HG03097 (cell line): ENCODE measurements around the gene C2orf49.

Experiments
- ATAC-seq: cut with Tn5 transposase; IDR thresholded peaks from one replicate; pipeline ENCODE4 v1.9.1; 2021; ENCODE audit not compliant: unreplicated experiment, low FRiP score

Gene C2orf49

DNA sequence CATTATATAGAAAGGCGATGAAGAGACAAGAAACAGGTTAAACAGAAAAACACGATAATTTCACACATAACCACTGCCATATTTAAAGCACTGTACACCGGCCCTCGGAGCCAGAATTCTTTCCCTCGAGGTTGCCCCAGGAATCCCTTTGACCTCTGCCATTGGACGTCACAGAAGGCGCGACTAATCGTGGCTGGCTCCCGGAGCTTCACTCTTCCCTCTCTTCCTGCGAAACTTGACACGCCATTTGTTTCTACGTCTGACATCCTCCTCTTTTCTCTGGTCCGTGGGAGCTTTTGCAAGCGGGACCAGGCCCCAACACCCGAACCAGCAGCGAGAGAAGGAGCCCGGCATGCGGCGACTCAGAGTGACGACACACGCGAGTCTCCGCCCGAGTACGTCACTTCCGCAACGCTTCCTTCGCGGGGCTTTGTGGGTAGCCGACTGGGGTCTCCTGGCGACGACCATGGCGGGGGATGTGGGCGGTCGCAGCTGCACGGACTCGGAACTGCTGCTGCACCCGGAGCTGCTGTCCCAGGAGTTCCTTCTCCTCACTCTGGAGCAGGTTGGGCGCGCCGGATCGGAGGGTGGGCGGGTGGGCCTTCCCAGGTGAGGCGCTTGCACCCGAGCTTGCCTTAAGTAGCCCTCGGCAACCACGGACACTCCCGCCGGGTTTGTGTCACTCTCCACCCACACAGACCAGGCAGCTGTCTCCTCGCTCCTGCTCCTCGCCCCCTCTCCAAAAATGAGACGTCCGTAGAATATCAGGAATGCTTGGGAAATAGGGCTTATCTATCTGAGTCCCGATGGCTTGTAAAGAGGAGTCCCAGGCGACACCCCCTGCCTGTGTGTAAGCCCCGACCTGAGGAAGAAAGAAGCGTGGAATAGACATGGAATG, at the start of gene C2orf49:
TSS of gene C2orf49 (plus strand) at position 419 of the 898 bp plus-strand sequence. CDS start at position 467, 48 bp downstream.
- peak; percentile 81 for ATAC-seq

GRCh38 chr2:105287692-105288091, 49.6 kb upstream of the C2orf49 start:
- ATAC-seq = no peak

GRCh38 chr2:105288133-105288532, 49.2 kb upstream of the C2orf49 start:
- ATAC-seq = no peak

- no peak for ATAC-seq
Measured at GRCh38 chr2:105290981-105291660, 46.2 kb upstream of the C2orf49 start.

- no peak for ATAC-seq
Measured at GRCh38 chr2:105291981-105292380, 45.4 kb upstream of the C2orf49 start.

DNA sequence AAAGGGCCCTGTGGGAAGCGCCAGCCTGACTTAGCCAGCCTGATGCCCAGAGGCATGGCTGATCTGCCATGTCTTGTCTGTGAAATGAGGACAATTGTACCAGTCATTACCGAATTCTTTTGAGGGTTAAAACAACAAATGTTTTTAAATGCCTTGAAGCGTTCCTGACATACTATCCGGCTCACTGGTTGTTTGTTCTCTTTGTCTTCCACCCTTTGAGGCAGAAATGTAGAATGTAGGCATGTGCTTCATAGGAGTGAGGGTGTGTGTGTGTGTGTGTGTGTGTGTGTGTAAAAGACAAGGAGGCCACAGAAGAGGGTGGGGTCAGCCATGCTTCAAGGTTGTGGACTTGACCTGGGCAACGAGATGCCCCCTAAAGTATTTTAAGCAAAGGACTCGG, 43.3 kb upstream of the C2orf49 start:
- ATAC-seq = no peak

GRCh38 chr2:105294844-105295481, 42.4 kb upstream of the C2orf49 start:
- no peak for ATAC-seq

DNA sequence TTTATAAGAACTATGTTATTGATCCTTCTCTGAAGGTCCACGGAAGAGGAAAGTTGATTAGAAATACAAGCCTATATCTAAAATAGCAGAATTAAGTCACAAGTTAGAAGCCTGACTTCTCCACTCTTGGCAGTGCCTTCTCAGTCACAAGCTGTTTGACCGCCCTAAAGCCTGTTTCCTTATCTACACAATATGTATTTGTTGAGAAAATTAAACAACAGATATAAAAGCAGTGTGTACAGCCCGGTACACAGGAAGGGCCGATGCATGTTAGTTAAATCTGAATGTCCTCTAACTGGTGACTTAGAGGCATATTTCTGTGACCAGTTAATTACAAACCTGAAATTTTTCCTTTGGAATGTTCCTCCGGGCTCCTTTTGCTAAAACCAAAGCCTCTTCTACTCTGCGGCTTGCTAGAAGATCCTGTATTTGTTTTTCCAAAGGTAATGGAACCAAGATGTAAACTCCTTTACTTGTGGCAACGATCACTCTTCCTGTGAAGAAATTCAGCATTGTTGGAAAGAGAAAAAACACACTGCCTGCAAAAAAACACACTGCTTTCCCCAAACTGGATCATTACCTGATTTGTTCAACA, 41.2 kb upstream of the C2orf49 start:
- ATAC-seq = no peak

GRCh38 chr2:105297216-105297615, 40.1 kb upstream of the C2orf49 start:
- no peak for ATAC-seq

- no peak for ATAC-seq
Measured at GRCh38 chr2:105298017-105298416, 39.3 kb upstream of the C2orf49 start.

DNA sequence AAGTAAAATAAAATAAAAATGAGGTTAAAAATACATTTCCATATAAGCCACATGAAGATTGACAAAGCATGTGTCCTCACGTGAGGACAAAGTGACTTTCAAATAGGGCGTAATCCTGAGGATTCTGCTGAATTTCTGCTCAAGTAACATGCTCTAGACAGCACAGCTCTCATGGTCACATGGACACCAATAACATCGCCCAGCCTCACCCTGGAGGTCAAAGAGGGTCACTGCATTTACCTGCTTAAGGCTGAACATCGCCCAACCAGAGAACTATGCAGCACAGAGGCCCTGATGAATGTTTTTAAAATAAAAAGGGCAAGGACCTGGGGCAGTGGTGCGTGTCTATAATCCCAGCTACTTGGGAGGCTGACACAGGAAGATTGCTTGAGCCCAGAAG, 38.0 kb upstream of the C2orf49 start:
- no peak for ATAC-seq

DNA sequence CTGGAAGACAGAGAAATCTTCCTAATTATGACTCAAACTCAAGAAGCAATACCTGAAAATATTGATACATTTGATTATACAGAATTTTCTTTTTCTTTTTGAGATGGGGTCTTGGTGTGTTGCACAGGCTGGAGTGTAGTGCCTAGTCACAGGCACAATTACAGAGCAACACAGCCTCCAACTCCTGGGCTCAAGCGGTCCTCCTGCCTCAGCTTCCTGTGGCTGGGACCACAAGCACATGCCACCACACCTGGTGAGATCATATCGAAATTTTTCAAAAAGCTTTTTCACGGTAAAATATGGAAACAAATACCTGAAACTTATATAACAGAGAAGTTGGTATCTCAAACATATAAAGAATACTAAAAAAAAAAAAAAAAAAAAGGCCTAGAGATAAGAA, 35.7 kb upstream of the C2orf49 start:
- ATAC-seq = no peak

GRCh38 chr2:105307146-105307545, 30.2 kb upstream of the C2orf49 start:
- no peak for ATAC-seq

GRCh38 chr2:105307550-105307949, 29.8 kb upstream of the C2orf49 start:
- ATAC-seq = no peak

GRCh38 chr2:105307962-105308361, 29.4 kb upstream of the C2orf49 start:
- ATAC-seq = no peak

DNA sequence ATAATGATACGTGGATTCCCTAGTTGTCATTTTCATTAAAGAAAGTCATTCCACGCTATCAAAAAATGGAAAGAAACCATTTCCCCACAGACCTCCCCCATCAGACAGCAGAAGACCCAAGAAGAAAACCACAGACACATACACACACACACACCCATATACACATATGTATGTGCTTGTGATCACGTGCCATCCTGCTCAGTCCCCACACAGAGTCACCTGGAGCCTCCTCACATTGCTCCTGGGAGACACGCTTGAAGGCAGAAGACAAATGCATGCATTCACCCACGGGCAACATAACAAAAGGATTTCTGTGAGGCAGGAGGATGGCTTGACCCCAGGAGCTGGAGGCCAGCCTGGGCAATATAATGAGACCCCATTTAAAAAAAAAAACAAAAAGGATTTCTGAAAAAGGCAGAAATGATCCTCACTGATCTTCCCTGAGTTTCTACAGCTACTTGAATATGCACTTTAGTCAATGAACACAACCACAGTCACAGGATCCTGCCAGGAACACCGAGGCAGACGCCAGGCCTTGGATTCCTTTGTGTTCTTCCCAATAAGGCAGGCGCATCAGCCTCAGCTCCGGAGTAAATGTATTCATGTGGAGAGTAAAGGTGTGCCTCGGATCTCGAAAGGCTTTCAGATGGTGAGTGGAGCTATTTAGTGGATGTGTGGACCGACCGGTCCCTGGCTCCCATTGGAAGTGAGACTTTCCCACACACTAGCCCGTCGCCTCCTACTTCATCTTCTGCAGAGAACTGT, 28.8 kb upstream of the C2orf49 start:
- ATAC-seq = no peak

DNA sequence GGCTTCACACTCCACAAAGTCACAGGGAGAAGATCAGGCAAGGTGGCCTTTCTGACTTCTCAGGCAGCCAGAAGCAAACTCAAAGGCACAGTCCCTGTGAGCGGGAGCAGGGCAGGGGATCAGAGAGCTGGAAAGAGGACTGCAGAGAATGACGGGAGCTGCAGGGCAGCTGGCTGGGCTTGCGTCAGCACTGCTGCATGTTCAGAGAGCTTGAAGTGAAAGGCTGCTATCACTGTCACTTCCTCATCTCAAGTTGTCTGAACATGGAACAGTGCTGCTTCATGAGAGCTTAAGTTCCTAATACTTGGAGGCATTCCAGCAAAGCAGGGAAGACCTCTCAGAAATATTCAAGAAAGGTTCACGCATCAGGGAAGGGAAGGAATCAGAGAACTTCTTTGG, 28.2 kb upstream of the C2orf49 start:
- ATAC-seq = no peak

DNA sequence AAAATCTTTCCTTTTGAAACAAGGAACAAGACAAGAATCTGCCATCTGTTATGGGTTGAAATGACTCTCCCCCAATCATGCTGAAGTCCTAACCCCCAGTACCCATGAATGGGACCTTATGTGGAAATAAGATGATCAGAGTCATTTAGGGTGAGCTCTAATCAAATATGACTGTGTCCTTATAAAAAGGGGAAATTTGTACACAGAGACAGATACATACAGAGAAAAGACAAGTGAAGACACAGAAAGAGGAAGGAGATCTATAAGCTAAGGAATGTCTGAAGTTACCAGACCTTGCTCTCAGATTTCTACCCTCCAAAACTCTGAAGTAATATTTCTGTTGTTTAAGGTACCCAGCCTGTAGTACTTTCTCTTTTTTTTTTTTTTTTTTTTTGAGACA, 23.5 kb upstream of the C2orf49 start:
- ATAC-seq = no peak

DNA sequence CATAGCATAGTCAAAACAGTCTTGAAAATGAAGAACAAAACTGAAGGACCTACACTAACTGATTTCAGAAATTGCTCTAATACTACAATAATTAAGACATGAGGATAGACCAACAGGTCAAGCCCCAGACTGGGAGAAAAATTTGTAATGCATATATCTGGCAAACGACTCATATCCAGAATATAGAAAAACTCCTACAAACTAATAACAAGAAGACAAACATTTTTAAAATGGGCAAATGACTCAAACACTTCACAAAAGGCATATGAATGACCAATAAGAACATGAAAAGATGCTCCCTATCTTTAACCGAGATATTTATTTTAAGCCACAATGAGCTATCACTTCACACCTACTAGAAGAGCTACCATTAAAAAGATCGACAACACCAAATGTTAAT, 22.0 kb upstream of the C2orf49 start:
- ATAC-seq = no peak

- no peak for ATAC-seq
Measured at GRCh38 chr2:105317937-105318336, 19.4 kb upstream of the C2orf49 start.
